Measurements from ENCODE around the gene SNX18.

SNX18 gene

DNA sequence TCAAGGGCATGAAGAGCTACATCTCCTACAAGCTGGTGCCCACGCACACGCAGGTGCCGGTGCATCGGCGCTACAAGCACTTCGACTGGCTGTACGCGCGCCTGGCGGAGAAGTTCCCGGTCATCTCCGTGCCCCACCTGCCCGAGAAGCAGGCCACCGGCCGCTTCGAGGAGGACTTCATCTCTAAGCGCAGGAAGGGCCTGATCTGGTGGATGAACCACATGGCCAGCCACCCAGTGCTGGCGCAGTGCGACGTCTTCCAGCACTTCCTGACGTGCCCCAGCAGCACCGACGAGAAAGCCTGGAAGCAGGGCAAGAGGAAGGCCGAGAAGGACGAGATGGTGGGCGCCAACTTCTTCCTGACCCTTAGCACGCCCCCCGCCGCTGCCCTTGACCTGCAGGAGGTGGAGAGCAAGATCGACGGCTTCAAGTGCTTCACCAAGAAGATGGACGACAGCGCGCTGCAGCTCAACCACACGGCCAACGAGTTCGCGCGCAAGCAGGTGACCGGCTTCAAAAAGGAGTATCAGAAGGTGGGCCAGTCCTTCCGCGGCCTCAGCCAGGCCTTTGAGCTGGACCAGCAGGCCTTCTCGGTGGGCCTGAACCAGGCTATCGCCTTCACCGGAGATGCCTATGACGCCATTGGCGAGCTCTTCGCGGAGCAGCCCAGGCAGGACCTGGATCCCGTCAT lies 1.4 kb downstream of the SNX18 start:
- Histone ChIP-seq H3F3A (ENCODE audit: low read depth) (no peaks in the 10 kb centered on the region), H3K4me3 (ENCODE audit: low read length, poor library complexity, severe bottlenecking) (peak overlapping the region; percentile 89), H2AFZ (ENCODE audit: low read length) (no peak overlapping the region), H3K4me1 (ENCODE audit: insufficient read depth, low read length, poor library complexity, severe bottlenecking) (peaks cover 56% of the 10 kb centered on the region), H3K9me3 (ENCODE audit: insufficient read depth, low read depth, low read length) (no peaks in the 10 kb centered on the region), H3K9ac (ENCODE audit: low read depth, low read length, poor library complexity, severe bottlenecking) (peak overlapping the region; percentile 80), H3K36me3 (ENCODE audit: insufficient read depth, low read length) (no peaks in the 10 kb centered on the region), H3K4me2 (ENCODE audit: low read depth, low read length, poor library complexity, severe bottlenecking) (peak overlapping the region; percentile 72), H3K27me3 (ENCODE audit: insufficient read depth, low read length, poor library complexity, severe bottlenecking) (no peaks in the 10 kb centered on the region), H3K9me2 (replicated peaks; ENCODE audit: low read depth, low read length) (no peaks in the 10 kb centered on the region), H4K20me1 (ENCODE audit: insufficient read depth, low read length, poor library complexity, severe bottlenecking) (no peaks in the 10 kb centered on the region), H3K79me2 (ENCODE audit: insufficient read depth, low read length) (peaks cover 37% of the 10 kb centered on the region)
- TF ChIP-seq CTCF (conservative IDR thresholded peaks at IDR 0.05; ENCODE audit: low read length) (no peak), EZH2phosphoT487 (IDR thresholded peaks at IDR 0.05; ENCODE audit: borderline replicate concordance) (no peak)

- Histone ChIP-seq H4K20me1 (ENCODE audit: insufficient read depth, low read length, poor library complexity, severe bottlenecking) (no peaks in the 10 kb centered on the region), H3K27me3 (ENCODE audit: insufficient read depth, low read length, poor library complexity, severe bottlenecking) (no peaks in the 10 kb centered on the region), H3K9me3 (ENCODE audit: insufficient read depth, low read depth, low read length) (no peaks in the 10 kb centered on the region), H3K9me2 (replicated peaks; ENCODE audit: low read depth, low read length) (no peaks in the 10 kb centered on the region), H3K79me2 (ENCODE audit: insufficient read depth, low read length) (peaks cover 42% of the 10 kb centered on the region), H3K4me3 (ENCODE audit: low read length, poor library complexity, severe bottlenecking) (peak overlapping the region; percentile 89), H3K9ac (ENCODE audit: low read depth, low read length, poor library complexity, severe bottlenecking) (no peak overlapping the region), H3K4me2 (ENCODE audit: low read depth, low read length, poor library complexity, severe bottlenecking) (peak overlapping the region; percentile 72), H3F3A (ENCODE audit: low read depth) (no peaks in the 10 kb centered on the region), H3K36me3 (ENCODE audit: insufficient read depth, low read length) (no peaks in the 10 kb centered on the region), H3K4me1 (ENCODE audit: insufficient read depth, low read length, poor library complexity, severe bottlenecking) (peaks cover 59% of the 10 kb centered on the region), H2AFZ (ENCODE audit: low read length) (no peak overlapping the region)
- no peak for TF ChIP-seq EZH2phosphoT487 (IDR thresholded peaks at IDR 0.05; ENCODE audit: borderline replicate concordance)
- no peak for TF ChIP-seq CTCF (conservative IDR thresholded peaks at IDR 0.05; ENCODE audit: low read length)
Observed at GRCh38 chr5:54519509-54519876, 1.9 kb downstream of the SNX18 start.

DNA sequence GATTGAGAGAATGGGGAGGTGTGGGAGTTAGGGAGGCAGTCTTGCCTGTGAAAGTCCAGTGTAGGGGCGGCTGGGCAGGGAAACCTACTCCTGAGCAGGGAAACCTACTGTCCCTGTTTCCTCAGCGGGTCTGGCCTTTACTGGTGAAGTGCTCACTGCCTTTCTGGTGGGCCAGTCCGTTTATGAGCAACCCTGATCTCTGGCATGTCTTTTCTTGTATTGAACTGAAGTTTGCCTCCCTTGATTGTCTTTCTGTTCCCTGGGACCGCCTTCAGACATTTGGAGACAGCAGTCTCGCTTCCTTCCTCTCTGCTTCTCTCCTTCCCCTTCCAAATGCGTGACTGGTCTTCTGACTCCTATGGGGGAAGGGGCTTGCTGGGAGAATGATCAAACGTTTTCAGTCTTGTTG lies 2.9 kb downstream of the SNX18 start:
- Histone ChIP-seq H3K27me3 (ENCODE audit: insufficient read depth, low read length, poor library complexity, severe bottlenecking) (no peaks in the 10 kb centered on the region), H3K36me3 (ENCODE audit: insufficient read depth, low read length) (no peaks in the 10 kb centered on the region), H3K9ac (ENCODE audit: low read depth, low read length, poor library complexity, severe bottlenecking) (peak overlapping the region; percentile 35), H3K4me3 (ENCODE audit: low read length, poor library complexity, severe bottlenecking) (peak overlapping the region; percentile 89), H3K79me2 (ENCODE audit: insufficient read depth, low read length) (peaks cover 47% of the 10 kb centered on the region), H3K4me1 (ENCODE audit: insufficient read depth, low read length, poor library complexity, severe bottlenecking) (peaks cover 59% of the 10 kb centered on the region), H3F3A (ENCODE audit: low read depth) (no peaks in the 10 kb centered on the region), H3K9me3 (ENCODE audit: insufficient read depth, low read depth, low read length) (no peaks in the 10 kb centered on the region), H3K9me2 (replicated peaks; ENCODE audit: low read depth, low read length) (no peaks in the 10 kb centered on the region), H2AFZ (ENCODE audit: low read length) (no peak overlapping the region), H3K4me2 (ENCODE audit: low read depth, low read length, poor library complexity, severe bottlenecking) (peak overlapping the region; percentile 72), H4K20me1 (ENCODE audit: insufficient read depth, low read length, poor library complexity, severe bottlenecking) (no peaks in the 10 kb centered on the region)
- TF ChIP-seq EZH2phosphoT487 (IDR thresholded peaks at IDR 0.05; ENCODE audit: borderline replicate concordance): no peak
- no peak for TF ChIP-seq CTCF (conservative IDR thresholded peaks at IDR 0.05; ENCODE audit: low read length)

Data from Loucy (cell line).